Psoas muscle (tissue), 8 donors: Measurements from ENCODE around the gene TRIM32. TPM values are rescaled to one million over a fixed set of nuclear protein-coding genes. Genes with fewer than 3 reads are reported as not detected.

Source experiments
- ATAC-seq, 4 donors: fragments of 200-7000 bp; cut with Tn5 transposase; one replicate each; pipeline ENCODE4 v1.9.1; 2020; ENCODE audit warnings: moderate library complexity in 3 of 4, mild to moderate bottlenecking in 2 of 4
- DNase-seq, 2 donors: peaks; one replicate each; pipeline ENCODE4 v3.0.0-alpha.2; 2020
- H3K27ac ChIP-seq: fragments of 200-600 bp; one replicate; pipeline ENCODE4 v1.8.0; 2022
- H3K27me3 ChIP-seq, 3 donors: fragments of 200-600 bp in 1 of 3; one replicate each; pipeline versions ENCODE4 v1.6.1 to v1.8.0; 2013 to 2022; ENCODE audit warnings: low read length in 2 of 3, mild to moderate bottlenecking in 2 of 3, moderate library complexity in 1 of 3; ENCODE audit not compliant: insufficient read depth in 3 of 3
- H3K36me3 ChIP-seq, 2 donors: fragments of 200-600 bp in 1 of 2; one replicate each; pipeline versions ENCODE4 v1.6.1 to v1.8.0; 2013 to 2022; ENCODE audit warnings: low read depth in 1 of 2, mild to moderate bottlenecking in 1 of 2, moderate library complexity in 1 of 2; ENCODE audit not compliant: insufficient read depth in 1 of 2
- H3K4me1 ChIP-seq: fragments of 200-600 bp; one replicate; pipeline ENCODE4 v1.8.0; 2022
- H3K4me3 ChIP-seq: fragments of 200-600 bp; one replicate; pipeline ENCODE4 v1.8.0; 2022; ENCODE audit warnings: mild to moderate bottlenecking
- H3K9me3 ChIP-seq: fragments of 200-600 bp; one replicate; pipeline ENCODE4 v1.8.0; 2022
- WGBS, 3 donors: extraction: QIAGEN DNeasy Blood & Tissue Kit; methylation state at CpG; one replicate each; pipeline versions ENCODE4 v1.1.6 to v1.1.7; 2013; 5-methylcytosine and 5-hydroxymethylcytosine counted together
- intact Hi-C, 2 donors: fragments of 100-400 bp; cut with DNase I; formaldehyde crosslinking; loops; one replicate each; pipeline versions ENCODE4 v1.11.0 to v1.14.2; 2022
- polyA plus RNA-seq, 3 donors: library from polyadenylated mRNA; stranded (reverse); fragments of 200-250 nt; gene quantifications; one replicate each; pipeline ENCODE4 v1.2.3, GENCODE V29; 2013
- total RNA-seq, 4 donors: library from RNA; stranded (reverse); fragmentation: NEBNext Ultra II Directional in 2 of 4; extraction: Animal tissue kit (Norgen Biotek cat#: 25700) in 2 of 4; gene quantifications; one replicate each; pipeline versions ENCODE4 v1.2.1 to v1.2.4, GENCODE V29; 2021 to 2023
- TF ChIP-seq, protein P1 (sequence below): fragments of 200-600 bp; IDR thresholded peaks from one replicate; pipeline ENCODE4 v1.8.0; 2022; ENCODE audit warnings: antibody characterized with exemption
- donor health status: healthy with polysubstance abuse.
- donor health status: DM: no; HTN: no; CAD: no; lungs with moderate emphysema.
- donor health status: Bipolar disorder and iron deficiency.
- donor health status: healthy.
- donor health status: DM: yes; HTN: yes; CAD: no.
- donor health status: DM: no; HTN: no; CAD: no.
- donor health status: DM: no; HTN: no; CAD: no.
- donor health status: DM: yes; HTN: yes; CAD: no.

TRIM32 gene
- total and polyA plus RNA-seq, 7 donors = 6.1 to 47.4 (median 15.3) TPM

DNA sequence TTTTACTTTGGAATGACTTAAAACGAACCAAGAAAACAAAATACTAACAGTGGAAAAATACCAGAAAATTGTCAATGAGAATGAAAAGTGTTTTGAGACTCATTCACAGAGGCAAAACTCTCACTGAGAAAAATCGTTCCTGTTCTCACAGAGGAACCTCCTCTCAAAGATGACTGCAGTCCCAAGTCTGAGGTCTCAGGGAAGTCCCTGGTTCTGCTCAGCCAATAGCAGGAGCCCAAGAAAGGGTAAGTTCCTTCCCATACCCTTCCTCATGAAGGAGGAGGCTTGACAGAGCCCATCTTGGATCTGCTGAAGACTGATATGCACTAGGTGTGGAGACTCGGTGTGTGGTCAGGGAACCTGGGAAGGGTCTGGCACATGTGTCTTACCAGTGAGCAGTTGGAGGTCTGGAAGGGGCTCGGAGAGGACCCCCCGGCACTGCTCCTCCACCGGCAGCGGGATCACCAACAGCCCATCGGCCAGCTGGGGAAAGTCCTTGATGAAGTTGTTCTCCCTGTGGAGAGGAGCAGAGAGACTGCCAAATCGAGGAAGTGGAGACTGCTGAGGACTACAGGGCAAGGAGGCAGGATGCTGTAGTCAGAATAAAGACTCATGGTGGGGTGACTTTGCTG is 46.0 kb downstream of the TRIM32 start:
- ATAC-seq = no peak
- Histone ChIP-seq H3K4me1 (no peaks in the 10 kb centered on the region), H3K4me3 (no peak overlapping the region), H3K9me3 (no peaks in the 10 kb centered on the region), H3K27me3 (no peaks in the 10 kb centered on the region), H3K36me3 (no peaks in the 10 kb centered on the region), H3K27ac (no peak overlapping the region)
- no peak for DNase-seq
- 74 to 81% (median 79%) methylated on average over 9 of the region's 9 CpGs for WGBS, 3 donors
- TF ChIP-seq, protein P1, sequence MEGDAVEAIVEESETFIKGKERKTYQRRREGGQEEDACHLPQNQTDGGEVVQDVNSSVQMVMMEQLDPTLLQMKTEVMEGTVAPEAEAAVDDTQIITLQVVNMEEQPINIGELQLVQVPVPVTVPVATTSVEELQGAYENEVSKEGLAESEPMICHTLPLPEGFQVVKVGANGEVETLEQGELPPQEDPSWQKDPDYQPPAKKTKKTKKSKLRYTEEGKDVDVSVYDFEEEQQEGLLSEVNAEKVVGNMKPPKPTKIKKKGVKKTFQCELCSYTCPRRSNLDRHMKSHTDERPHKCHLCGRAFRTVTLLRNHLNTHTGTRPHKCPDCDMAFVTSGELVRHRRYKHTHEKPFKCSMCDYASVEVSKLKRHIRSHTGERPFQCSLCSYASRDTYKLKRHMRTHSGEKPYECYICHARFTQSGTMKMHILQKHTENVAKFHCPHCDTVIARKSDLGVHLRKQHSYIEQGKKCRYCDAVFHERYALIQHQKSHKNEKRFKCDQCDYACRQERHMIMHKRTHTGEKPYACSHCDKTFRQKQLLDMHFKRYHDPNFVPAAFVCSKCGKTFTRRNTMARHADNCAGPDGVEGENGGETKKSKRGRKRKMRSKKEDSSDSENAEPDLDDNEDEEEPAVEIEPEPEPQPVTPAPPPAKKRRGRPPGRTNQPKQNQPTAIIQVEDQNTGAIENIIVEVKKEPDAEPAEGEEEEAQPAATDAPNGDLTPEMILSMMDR = no peak
- intact Hi-C loops = no loop called here

DNA sequence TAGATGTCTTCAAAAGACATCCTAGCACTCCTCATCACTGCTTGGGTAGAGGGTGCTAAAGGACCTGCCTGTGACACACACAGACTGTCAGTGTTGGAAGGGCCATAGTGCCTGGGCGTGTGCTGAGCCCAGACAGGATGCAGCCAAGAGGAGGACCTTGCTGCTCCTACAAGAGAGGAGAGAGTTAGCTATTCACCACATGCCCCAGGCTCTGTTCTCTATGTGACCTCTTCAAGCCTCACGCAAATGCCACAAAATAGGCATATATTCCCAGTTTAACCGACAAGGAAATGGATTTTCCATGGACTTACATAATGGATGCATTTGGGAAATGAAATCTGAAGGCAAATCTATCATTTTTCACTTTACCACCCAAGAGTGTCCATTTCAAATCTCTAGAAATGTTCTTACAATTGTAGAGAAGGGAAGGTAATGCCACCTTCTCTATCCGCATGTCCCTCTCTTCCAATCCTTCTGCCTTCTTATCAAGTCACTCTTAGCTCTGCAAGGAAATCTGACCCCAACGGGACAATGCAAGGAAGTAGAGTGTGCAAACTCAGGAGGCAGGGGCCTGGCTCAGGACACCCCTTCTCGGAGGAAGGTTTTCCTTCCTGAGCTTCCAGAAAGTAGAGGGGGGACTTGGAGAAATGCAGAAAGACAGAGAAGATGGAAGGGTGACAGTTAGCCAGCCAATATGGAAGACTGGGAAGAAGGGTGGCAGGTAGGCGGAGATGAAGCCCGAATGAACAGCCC is 49.5 kb downstream of the TRIM32 start:
- intact Hi-C loops = loop anchor here (1.0 to 5.0 kb wide), 3 partner anchors 124 to 676 kb away; no protein-coding TSS in a partner anchor
- no peak for DNase-seq
- Histone ChIP-seq H3K27ac (no peak overlapping the region), H3K4me1 (no peaks in the 10 kb centered on the region), H3K27me3 (no peaks in the 10 kb centered on the region), H3K36me3 (no peaks in the 10 kb centered on the region), H3K9me3 (no peaks in the 10 kb centered on the region), H3K4me3 (no peak overlapping the region)
- 58 to 65% (median 59%) methylated on average over 8 of the region's 8 CpGs for WGBS, 3 donors
- TF ChIP-seq, protein P1 = no peak
- ATAC-seq = no peak

DNA sequence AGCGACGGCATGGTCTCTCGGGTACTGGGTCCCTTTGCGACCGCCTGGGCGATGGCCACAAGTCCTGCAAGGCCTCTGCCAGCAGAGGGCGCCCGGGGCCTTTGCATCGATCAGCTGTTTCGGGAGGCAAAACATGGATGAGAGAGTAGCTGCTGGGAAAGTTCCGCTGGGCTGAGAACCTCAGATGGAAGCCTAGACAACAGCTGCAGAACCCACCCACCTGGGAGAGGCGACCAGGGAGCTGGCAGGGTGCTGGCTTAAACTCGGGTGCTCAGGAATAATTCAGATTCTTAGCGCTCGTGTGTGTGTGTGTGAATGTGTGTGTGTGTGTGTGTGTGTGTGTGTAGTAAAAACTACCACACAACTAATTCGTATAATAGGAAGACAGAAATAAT is 50.0 kb downstream of the TRIM32 start:
- Histone ChIP-seq H3K4me1 (no peaks in the 10 kb centered on the region), H3K4me3 (no peak overlapping the region), H3K9me3 (no peaks in the 10 kb centered on the region), H3K36me3 (no peaks in the 10 kb centered on the region), H3K27me3 (no peaks in the 10 kb centered on the region), H3K27ac (no peak overlapping the region)
- TF ChIP-seq, protein P1 = peak; percentile 80
- WGBS, 3 donors = 13 to 20% (median 16%) methylated on average over 16 of the region's 16 CpGs
- DNase-seq (peak; percentile 75 to 86), ATAC-seq (peak; percentile 78 to 93 (median 83))
- intact Hi-C loops = loop anchor here (1.0 to 5.0 kb wide), 3 partner anchors 123 to 675 kb away; no protein-coding TSS in a partner anchor

DNA sequence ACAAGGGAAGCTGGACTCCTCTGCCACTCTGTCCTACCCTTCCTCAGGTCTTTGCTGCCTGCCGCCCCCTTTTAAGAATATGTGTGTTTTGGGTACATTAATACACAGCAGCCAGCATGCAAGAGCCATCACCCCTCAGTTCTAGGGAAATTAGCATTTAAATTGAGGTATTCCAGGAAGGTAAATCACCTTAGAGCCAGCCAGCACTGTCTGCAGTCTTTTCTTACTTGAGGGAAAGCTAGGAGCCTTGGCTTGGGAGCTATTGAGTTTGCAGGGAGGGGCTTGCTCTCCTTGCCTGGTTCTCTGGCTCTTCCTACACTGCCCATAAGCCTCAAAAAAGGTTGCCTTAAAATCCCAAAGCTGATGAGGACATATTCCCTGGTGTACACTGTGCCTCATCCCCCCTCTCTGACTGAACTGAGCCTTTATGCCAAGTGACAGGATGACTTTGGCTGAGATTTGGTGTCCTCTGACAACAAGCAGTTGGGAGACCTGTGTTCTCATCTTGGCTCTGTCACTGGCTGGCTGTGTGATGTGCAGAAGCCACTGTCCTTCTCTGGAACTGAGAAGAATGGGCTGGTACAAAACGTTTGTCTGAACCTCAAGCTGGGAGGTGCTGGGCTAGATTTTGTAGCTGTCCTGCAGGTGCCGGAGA is 54.1 kb downstream of the TRIM32 start:
- no peaks in the 10 kb centered on the region for H3K4me1 ChIP-seq
- DNase-seq (no peak), ATAC-seq (no peak)
- H3K9me3 ChIP-seq = no peaks in the 10 kb centered on the region
- H3K27ac ChIP-seq = no peak overlapping the region
- no peaks in the 10 kb centered on the region for H3K27me3 ChIP-seq
- H3K4me3 ChIP-seq = no peak overlapping the region
- TF ChIP-seq, protein P1 = no peak
- H3K36me3 ChIP-seq = no peaks in the 10 kb centered on the region
- intact Hi-C loops = no loop called here
- WGBS, 3 donors = 58 to 62% (median 60%) methylated on average over 3 of the region's 3 CpGs
